HK-2 (cell line): ENCODE measurements around the gene TMEM182.

Experiments used
- DNase-seq: peaks from one replicate; pipeline ENCODE4 v3.0.0-alpha.2; 2018; ENCODE audit not compliant: unreplicated experiment

Gene TMEM182, protein sequence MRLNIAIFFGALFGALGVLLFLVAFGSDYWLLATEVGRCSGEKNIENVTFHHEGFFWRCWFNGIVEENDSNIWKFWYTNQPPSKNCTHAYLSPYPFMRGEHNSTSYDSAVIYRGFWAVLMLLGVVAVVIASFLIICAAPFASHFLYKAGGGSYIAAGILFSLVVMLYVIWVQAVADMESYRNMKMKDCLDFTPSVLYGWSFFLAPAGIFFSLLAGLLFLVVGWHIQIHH

DNA sequence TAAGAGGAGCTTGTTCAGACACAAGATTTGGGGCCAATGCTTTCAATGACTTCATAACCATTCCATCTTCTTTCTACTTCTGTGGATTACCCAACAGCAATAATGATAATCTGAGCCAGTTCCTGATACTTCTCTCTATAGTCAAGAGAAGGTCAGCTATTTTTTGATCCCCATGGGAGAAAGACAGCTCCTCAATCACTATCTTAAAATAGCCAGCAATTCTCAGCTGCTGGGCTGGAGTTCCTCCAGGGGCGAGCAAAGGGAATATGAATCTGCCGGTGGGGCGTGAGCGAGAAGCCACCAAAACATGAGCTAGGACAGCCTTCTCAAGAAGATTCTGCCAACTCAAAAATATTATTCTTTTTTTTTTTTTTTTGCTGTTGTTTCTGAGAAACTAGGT lies at the start of gene TMEM182:
TSS of gene TMEM182 (plus strand) at position 269 of the 400 bp plus-strand sequence. CDS start 187 bp downstream, outside the sequence.
- no peak for DNase-seq

DNA sequence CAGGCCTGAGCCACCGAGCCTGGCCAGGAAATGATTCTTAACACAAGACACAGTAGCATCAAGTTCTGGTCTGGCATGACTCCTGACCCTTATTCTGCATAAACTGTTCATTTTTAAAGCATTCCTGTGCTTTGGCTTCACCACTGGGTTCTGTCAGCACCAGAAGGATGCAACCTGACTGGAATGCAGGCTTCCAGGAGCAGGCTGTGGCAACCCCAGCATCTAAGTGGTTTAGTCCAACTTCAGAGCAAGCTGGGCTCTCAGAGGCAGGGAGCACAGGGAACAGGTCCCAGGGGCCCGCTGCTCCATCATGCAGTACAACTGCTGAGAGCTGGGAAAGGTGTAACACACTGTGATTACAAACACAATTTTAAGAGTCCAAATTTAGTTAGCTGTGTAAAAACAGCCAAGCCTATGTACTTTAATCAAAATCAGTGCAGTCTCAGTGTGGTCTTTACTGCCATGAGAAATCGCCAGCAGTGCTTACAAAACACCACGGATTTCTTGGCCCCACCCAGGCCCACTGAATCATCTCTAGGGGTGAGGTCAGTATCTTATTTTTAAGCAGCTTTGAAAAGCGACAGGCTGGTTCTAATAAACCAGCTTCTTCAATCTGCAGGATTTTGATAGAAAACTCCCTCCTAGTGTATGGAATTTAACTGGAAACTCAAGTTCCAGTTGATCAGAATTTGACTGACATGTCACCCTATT lies 44.4 kb upstream of the TMEM182 start:
- DNase-seq = no peak

DNA sequence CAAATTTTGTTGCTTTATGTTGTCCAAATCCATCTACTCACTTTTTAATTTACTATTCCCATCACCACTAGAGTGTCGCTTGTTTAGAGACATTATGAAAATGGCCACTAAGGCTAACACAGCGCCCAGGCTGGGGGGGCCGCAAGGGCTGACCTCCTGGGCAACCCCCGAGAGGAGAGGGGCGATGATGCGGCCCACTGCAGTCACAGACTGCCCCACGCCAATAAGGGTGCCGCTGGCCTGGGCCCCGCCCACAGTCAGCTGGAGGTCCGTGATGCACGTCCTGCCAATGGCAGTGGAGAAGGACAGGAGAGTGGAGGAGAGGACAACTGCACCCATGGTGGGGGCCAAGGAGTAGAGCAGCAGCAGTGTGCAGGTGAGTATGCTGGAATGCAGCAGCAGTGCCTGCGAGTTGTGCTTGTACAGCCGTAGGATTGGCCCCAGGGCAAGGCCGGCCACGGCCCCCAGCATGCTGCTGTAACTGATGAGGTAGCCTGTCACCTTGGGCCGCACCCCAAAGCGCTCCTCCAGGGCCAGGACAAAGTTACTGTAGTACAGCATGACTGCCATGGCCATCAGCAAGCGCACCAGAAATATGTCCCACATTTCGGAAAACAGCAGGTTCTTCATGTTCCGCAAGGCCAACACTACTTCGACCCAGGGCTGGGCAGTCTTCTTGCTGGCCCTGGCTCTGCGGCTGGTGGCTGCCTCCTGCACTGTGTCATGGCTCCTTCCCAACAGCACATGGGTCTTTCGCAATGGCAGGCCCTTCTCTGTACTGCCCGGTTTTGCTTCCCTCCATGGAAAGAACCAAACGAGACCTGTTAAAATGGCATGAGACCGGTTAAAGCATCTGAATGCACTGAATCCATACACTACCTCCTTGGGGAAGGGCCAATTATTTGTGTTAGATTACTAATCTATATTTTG lies 43.2 kb upstream of the TMEM182 start:
- no peak for DNase-seq

DNA sequence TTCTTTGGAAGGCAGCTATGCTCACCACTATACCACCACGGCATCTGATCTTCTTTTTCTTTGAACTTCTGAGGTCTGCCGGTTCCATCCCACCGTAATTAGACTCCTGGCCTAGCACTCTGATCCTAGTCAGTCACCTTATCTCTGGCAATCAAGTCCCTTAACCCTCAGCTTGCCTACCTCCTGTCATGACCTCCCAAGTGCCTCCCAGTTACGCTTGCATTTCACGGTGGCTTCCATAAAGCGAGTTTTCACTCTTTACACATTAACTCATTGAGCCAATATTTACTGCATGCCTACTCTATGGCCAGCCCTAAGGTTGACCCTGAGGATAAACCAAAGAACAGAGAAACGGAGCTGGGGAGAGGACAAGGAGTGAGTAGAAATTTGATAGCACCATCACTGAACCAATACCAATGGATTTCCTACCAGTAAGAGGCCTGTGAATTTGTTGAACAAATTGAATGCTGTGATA lies 37.8 kb upstream of the TMEM182 start:
- no peak for DNase-seq

DNA sequence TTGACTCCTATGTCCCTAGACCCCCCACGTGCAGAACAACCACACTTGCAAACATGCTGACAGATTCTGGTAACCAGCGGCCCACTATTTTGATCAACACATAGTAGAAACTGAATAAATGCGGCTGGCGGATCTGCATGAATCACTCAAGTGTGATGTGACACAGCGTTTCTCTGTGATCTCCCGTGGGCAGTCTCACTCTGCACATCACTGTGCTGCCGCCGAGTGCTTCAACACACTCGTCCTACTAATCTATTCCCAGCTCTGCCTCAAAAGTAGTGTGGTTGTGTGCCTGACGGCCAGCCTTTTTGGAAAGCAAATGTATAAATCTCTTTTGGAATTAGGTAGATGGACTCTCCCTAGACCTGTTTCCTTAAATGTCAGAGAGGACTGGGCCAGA lies 37.3 kb upstream of the TMEM182 start:
- no peak for DNase-seq

DNA sequence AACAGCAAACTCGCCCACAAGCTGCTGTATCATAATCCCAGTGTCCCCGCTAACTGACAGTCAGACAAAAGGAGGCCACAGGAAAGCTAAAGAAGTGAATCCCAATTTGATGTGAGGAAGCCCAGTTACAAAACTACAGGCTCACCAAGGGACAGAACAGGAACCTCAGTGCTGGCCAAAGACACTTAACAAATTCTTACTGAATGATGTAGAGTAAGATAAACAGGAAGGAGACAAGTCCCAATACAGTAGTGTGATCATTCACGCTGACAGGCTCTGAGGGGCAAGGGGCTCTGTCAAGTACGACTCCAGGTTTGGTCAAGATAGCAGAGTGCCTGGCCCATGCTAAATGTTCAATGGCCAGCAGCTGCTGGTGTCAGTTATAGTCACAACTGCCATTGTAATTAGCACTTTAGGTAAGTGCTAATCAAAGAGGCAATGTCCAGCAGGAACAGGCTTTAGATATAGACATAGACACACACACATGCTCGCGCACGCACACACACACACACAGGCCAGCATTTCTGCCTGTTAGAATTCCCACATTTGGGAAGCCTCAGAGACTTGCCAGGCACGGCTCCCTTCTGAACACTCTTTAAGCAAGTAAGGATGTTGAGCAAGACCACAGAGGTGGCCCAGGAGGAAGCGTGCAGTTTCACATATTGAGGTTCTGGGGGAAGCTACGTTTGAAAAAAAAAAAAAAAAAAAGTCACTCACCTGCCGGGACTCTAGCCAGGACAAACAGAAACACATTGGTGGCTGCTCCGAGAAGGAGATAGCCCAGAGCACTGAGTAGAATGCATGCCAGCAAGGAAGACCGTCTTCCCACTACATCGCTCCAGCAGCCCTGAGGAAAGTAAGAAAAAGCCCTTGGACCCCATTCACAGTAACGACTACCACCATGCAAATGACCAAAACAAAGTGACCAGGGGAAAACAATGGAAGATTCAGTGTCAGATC lies 35.4 kb upstream of the TMEM182 start:
- DNase-seq = no peak

DNA sequence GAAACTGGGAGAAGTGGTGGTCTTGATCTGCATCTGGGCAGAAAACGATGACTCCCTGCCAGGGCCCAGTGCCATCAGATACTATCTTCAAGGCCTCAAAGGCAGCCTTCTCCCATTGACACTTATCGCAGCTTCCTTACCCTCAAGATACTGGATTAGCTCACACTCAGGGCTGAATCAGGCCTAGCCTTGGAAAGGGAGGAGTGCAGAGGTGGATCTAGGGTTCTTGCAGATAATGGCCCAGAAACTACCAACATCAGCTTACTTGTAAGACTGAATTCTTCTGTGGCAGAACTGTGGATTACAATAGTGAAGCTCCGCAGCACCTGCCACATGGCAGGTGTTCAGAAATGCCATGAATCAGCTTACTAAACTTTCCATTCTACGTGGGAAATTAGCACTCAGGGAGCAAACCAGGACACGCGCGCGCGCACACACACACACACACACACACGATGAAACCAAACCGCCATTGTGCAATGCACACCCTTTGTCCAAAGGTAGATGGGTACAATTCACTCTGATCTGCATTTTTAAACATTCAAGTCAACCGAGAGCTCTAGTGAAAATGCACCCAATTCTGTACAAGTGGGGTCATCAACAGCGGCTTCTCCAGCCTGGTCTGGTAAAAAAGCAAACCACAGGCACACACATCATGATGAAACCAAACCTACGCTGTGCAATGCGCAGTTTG lies 26.3 kb upstream of the TMEM182 start:
- DNase-seq = no peak

DNA sequence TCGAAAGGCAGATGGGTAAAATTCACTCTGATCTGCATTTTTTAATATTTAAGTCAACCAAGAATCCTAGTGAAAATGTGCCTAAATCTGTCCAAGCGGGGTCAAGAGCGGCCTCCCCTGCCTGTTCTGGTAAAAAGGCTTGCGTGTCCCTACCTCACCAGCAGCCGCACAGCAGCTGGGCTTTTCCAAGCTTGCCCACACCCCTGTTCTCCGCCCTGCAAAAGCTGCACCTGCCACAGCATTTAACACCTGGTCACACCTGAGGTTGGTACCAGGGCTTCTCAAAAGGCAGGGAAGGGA lies 25.8 kb upstream of the TMEM182 start:
- no peak for DNase-seq

DNA sequence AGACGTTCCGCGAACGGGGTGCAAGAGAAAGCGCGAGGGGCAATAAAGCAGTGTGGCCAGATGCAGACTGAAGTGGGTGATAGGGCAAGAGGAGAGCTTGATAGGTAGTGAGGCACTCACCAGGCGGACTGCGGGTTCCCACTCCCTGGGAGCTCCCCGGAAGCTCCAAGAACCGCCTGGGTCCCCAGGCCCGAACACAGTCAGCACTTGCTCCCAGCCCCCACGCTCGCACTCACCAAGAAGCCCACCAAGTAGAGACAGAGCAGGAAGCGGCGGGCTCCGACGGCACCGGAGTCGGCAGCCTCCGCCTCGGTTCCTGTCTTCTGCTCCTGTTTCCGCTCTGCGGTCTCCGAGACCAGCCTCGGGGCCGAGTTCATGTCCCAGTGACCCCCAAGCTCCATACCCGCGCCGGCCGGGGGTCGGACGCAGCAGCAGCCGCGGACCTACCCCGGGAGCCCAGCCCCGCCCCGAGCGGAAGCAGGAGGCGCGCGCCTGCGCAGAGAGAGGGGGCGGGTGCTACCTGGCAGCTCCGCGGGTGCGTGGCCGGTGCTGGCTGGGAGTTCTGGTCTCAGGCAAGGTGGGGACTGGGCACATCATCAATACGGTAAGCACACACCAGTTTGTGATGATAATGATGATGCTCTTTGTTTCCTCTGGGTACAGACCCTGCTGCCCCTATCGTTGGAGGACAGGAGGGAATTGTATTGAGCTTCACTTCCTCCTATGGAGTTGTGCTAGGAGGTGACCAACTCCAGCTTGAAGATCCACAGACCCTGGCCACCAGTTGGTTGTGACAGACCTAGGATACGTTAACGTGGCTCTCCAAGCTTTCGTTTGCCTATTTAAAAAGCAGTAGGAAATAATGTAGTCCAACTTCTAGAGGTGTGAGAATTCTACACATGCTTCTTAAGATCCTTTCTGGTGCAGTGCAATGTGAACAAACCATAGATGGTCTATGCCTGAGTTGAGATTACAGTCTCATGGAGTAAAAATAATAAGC lies 25.1 kb upstream of the TMEM182 start:
- DNase-seq = peak; percentile 78

DNA sequence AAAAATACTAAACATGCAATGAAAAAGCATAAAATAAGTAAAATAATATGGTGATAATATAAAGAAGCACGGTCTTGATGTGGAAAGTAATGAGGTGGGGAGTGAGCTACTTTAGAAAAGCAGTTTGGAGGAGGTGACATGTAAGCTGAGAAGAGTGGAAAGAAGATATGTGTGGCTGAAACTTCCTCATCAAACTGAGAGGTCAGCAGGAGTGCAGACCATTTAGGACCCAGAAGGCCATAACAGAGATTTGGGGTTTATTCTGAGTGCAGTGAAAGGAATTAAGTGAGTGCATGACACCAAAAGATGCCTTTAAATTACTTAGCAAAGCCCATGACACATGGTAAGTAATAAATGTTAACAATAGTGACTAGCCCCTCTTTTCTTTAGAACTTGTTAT lies 24.4 kb upstream of the TMEM182 start:
- DNase-seq = no peak

DNA sequence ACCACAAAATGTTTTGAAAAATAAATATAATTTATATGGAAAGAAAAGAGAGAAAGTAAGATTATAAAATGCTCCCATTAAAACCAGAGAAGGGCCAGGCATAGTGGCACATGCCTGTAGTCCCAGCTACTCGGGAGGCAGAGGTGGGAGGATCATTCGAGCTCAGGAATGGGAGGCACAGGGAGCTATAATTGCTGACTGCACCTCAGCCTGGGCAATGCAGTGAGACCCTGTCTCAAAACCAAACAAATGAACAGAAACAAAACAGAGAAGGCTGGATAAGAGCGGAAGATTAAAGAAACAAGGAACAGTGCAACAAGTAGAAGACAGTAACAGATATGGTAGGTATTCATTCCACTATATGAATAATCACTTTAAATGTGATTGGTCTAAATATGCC lies 18.6 kb upstream of the TMEM182 start:
- no peak for DNase-seq

DNA sequence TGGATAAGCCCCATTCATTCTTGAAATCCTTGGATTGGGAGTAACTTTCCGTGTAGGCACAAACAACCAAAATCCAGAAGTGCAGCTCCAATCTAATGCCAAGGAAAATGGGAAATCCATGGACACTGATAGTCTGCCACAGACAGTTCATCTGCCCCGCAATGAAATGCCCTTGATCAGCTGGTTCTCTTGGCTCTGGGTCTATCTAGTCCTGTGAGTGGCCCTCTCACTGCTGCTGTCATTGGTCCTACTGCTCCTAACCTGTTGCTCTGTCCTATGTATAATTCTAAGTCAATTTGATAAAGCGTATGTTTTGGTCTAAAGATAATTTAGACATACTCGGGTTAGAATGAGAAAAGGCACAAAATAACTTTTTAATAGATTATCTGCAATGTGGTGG lies 13.7 kb upstream of the TMEM182 start:
- DNase-seq = no peak

DNA sequence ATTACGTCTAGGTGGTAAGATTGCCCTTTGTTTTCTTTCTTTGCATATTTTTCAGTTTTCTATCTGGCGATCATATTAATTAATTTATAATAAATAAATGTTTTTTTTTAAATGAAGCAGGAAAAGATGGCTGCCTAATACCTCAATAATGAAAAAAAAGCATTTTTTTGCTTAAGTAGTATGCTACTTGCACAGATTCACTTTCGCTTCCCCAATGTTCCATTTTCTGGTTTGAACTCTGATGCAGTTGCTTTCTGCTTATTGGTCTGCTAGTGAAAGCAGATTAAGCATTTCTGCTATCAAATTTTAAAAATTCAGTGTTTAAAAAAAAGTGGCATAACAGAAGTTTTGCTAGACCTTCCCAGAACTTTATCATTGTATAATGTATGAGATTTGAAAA lies 11.9 kb upstream of the TMEM182 start:
- DNase-seq = no peak

DNA sequence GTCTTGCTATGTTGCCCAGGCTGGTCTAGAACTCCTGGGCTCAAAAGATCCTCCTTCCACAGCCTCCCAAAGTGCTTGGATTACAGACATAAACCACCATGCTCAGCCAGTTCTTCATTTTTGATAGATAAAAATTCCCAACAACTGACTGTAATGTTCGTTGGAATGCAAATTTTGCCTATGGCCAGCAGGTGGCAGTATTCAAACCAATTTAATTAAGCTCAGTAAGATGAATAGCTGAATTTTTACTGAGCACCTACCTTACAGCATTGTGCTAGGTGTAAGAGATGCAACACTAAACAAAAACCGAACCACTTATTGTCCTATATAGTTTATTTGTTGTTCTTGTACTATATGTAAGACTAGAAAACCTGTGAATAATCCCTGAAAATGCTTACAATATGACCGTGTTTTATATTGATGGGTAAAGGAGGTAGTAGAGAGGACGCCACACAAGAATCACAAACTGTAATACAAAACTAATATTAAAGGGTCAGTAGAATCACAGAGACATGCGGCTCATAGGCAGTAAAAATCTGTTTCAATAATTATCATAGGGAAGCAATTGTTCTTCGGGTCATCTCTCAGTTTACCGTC lies 8.2 kb upstream of the TMEM182 start:
- DNase-seq = peak; percentile 8

DNA sequence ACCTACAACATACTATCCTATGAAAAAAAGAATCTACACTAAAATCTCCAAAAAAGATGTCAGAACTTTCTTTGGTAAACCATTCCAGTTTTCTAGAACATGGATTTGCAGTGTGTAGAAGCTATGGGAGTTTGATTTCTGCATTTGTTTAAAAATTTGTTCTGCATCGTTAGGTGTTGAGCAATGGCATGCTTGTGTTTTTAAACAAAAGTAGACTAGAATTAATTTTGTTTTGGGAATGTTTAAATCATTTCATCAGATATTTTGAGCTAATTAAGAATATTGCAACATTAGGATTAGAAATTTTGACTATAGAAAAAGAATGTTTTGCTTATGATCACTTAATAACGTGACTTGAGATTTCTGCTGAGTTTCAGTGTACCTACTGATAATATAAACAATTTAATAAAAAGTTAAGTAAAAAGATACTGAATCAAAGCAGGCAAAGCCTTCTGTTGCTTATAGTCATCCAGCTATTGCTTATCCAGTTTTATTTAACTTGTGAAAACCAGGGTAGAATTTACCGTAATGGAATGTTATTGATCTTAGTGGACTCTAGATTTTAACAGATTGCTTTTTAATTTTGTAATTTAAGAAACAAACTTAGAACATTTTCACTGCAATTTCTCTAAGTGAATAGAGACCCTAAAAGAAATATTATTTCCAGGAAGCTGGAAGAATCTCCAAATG lies 7.2 kb upstream of the TMEM182 start:
- no peak for DNase-seq

DNA sequence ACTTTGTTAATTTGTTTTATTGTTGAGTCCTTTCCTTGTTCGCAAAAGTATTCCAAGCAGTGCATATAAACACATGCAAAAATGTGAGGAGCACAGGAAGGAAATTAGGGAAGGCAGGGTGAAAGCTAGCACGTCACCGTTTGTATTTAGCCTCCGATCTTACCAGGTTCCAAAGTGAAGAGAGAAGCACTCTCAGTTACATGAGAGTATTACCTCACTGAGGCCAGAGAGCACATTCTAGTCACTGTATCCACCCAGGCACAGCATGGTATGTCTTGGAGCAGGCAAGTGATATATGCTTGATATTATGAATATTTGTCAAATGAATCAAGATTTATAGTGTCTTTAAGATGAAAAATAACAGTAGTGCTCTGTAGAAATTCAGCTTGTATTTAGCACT lies 6.5 kb upstream of the TMEM182 start:
- no peak for DNase-seq

DNA sequence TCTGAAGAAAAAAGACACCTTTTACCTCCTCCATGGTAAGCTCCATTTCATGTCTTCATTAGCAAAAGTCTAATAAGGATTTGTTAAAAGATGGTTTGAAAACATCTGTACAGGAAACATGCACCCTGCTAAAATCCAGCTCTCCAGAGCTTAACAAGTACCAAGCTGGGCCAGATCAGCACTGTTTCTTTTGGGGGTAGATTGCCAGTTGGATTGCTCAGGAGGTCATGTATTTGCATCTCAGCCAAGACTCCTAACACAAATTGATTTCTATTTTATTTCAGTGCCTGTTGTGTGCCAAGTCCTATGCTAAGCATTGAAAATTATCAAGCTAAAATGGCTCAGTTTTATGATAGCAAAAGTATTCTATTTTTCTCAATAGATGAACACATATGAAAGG lies 3.4 kb upstream of the TMEM182 start:
- no peak for DNase-seq

DNA sequence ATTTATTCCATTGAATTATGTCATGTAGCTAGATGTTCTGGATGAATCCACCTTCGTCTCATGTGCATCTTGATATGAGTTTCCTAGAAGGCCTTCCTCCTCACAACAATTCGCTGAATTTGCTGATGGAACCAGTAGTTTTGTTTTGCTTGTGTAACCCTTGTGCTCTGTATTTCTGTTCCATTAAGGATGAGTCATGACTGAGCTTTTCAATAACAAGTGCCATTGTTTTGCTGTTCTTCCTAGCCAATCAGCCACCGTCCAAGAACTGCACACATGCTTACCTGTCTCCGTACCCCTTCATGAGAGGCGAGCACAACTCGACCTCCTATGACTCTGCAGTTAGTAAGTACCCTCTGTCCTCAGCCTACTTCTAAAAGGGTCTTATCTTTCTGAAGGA lies 2.3 kb downstream of the TMEM182 start:
- no peak for DNase-seq

DNA sequence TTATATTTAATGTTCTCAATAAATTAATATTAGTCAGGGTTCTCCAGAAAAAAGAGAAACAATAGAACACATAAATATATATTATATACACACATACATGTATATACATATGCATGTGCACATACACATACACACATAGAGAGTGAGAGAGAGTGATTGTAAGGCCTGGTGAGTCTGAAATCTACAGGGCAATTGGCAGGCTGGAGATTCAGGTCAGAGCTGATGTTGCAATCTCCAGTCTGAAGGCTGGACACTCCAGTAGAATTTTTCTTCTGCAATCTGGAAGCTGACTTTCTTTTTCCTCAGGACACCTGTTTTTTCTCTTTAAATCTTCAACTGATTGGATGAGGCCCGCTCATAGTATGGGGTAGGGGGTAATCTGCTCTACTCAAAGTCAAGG lies 3.2 kb downstream of the TMEM182 start:
- DNase-seq = no peak
